Thyroid gland (tissue), 4 donors: ENCODE results near the gene GCN1. TPM values are rescaled to one million over a fixed set of nuclear protein-coding genes. Genes with fewer than 3 reads are reported as not detected.

Experiments
- DNase-seq, 2 donors: peaks; one replicate each; pipeline ENCODE4 v3.0.0-alpha.2; 2019
- H3K27ac ChIP-seq, 3 donors: fragments of 200-600 bp; sonication (generic); 1 replicate in 2 of 3; 2 replicates in 1 of 3; pipeline ENCODE4 v1.5.1; 2016 to 2019; ENCODE audit warnings: mild to moderate bottlenecking in 1 of 3, moderate library complexity in 1 of 3
- H3K27me3 ChIP-seq: fragments of 200-600 bp; sonication (generic); one replicate; pipeline ENCODE4 v1.5.1; 2019
- H3K36me3 ChIP-seq, 2 donors: fragments of 200-600 bp; sonication (generic); one replicate each; pipeline ENCODE4 v1.5.1; 2016 to 2019
- H3K4me1 ChIP-seq, 2 donors: fragments of 200-600 bp; sonication (generic); one replicate each; pipeline ENCODE4 v1.5.1; 2017 to 2019
- H3K4me3 ChIP-seq, 3 donors: fragments of 200-600 bp; sonication (generic); replicated peaks in 1 of 3; 1 replicate in 2 of 3; 2 replicates in 1 of 3; pipeline ENCODE4 v1.5.1; 2016; ENCODE audit warnings: mild to moderate bottlenecking in 1 of 3
- H3K9me3 ChIP-seq: fragments of 200-600 bp; sonication (generic); one replicate; pipeline ENCODE4 v1.5.1; 2017
- CTCF ChIP-seq, 6 experiments: fragments of 200-600 bp in 3 of 6; fragments of 450-650 bp in 3 of 6; sonication (generic) in 3 of 6; IDR thresholded peaks; one replicate each; pipeline ENCODE4 v1.5.1; 2016 to 2019; ENCODE audit warnings: antibody characterized with exemption in 6 of 6, mild to moderate bottlenecking in 2 of 6, inconsistent platforms in 1 of 6, moderate library complexity in 1 of 6
- POLR2A ChIP-seq, 2 donors: fragments of 450-650 bp; IDR thresholded peaks; one replicate each; pipeline ENCODE4 v1.6.1; 2017; ENCODE audit warnings: antibody characterized with exemption in 2 of 2, mild to moderate bottlenecking in 2 of 2, moderate library complexity in 1 of 2
- WGBS, 2 donors: methylation state at CpG; one replicate each; pipeline ENCODE4 v1.1.5; 2017; 5-methylcytosine and 5-hydroxymethylcytosine counted together
- intact Hi-C: fragments of 100-400 bp; cut with DNase I; formaldehyde crosslinking; loops from one replicate; pipeline ENCODE4 v1.15.1; 2023
- total RNA-seq, 4 donors: library from RNA; depleted of rRNA; stranded (reverse); fragments of >200 nt; gene quantifications; one replicate each; pipeline ENCODE4 v1.2.3, GENCODE V29; 2016

GCN1 gene
- total RNA-seq, 4 donors from 2014 or later: 44.6 to 111 (median 73.6) TPM

- Histone ChIP-seq H3K4me1 (peaks cover 16 to 26% of the 10 kb centered on the region in 2 donors), H3K9me3 (no peaks in the 10 kb centered on the region), H3K27me3 (no peaks in the 10 kb centered on the region), H3K27ac (peak within 1 kb of the TSS; percentile 77 to 96 (median 79)), H3K36me3 (no peaks in the 10 kb centered on the region), H3K4me3 (peak within 1 kb of the TSS; percentile 52 to 85 (median 80))
- no peak for DNase-seq
- intact Hi-C loops: no loop called here
- 0% methylated on average over 11 of the region's 50 CpGs; no CpG with 5 or more reads in 1 of the 2 donors for WGBS, 2 donors
- TF ChIP-seq POLR2A (IDR thresholded peaks at IDR 0.05) (no peak), CTCF (IDR thresholded peaks at IDR 0.05) (no peak)
These were observed 78.1 kb downstream of the GCN1 start, which contains the start of gene RAB35 for GRCh38 chr12:120116441-120116791. Gene RAB35, minus strand, starts transcription at chr12:120116753. Its CDS starts 103 bp downstream, at chr12:120116650.

- H3K27me3 ChIP-seq: no peaks in the 10 kb centered on the region
- peak overlapping the region in 1 of 3 donors; percentile 96 for H3K27ac ChIP-seq
- no peaks in the 10 kb centered on the region for H3K9me3 ChIP-seq
- peak; percentile 19 to 21 for DNase-seq
- TF ChIP-seq POLR2A (IDR thresholded peaks at IDR 0.05) (no peak), CTCF (IDR thresholded peaks at IDR 0.05) (no peak)
- H3K4me3 ChIP-seq: peak overlapping the region in 2 of 3 donors; percentile 11 to 80
- peaks cover 16 to 26% of the 10 kb centered on the region in 2 donors for H3K4me1 ChIP-seq
- no peaks in the 10 kb centered on the region for H3K36me3 ChIP-seq
- WGBS, 2 donors: 26 to 40% methylated on average over 18 to 25 of the region's 31 CpGs
- intact Hi-C loops: no loop called here
These were observed 78.6 kb downstream of the GCN1 start for GRCh38 chr12:120115692-120116440.

DNA sequence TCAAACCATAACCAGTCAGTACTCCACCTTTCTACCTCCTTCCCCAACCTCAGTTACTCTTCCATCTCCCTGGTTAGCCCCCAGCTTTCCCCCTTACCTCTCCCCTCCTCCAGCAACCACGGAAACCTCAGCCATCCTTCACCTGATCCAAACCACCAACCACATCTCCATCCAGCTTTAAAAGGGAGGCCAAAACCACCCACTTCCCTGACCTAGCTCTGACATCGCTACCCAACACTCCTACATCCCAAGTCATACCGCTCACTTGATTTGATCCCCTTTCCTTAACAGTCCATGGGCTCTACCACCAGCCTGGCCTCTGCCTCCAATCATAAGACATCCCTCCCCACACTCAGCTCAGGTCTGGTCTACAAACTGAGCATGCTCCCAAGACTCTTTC lies 79.4 kb downstream of the GCN1 start:
- H3K9me3 ChIP-seq: no peaks in the 10 kb centered on the region
- H3K4me3 ChIP-seq: no peak overlapping the region
- H3K36me3 ChIP-seq: no peaks in the 10 kb centered on the region
- 85 to 86% methylated on average over 3 of the region's 3 CpGs for WGBS, 2 donors
- intact Hi-C loops: no loop called here
- H3K27ac ChIP-seq: no peak overlapping the region
- no peaks in the 10 kb centered on the region for H3K27me3 ChIP-seq
- TF ChIP-seq POLR2A (IDR thresholded peaks at IDR 0.05): no peak
- TF ChIP-seq CTCF (IDR thresholded peaks at IDR 0.05): no peak
- DNase-seq: no peak
- peaks cover 16 to 26% of the 10 kb centered on the region in 2 donors for H3K4me1 ChIP-seq

DNA sequence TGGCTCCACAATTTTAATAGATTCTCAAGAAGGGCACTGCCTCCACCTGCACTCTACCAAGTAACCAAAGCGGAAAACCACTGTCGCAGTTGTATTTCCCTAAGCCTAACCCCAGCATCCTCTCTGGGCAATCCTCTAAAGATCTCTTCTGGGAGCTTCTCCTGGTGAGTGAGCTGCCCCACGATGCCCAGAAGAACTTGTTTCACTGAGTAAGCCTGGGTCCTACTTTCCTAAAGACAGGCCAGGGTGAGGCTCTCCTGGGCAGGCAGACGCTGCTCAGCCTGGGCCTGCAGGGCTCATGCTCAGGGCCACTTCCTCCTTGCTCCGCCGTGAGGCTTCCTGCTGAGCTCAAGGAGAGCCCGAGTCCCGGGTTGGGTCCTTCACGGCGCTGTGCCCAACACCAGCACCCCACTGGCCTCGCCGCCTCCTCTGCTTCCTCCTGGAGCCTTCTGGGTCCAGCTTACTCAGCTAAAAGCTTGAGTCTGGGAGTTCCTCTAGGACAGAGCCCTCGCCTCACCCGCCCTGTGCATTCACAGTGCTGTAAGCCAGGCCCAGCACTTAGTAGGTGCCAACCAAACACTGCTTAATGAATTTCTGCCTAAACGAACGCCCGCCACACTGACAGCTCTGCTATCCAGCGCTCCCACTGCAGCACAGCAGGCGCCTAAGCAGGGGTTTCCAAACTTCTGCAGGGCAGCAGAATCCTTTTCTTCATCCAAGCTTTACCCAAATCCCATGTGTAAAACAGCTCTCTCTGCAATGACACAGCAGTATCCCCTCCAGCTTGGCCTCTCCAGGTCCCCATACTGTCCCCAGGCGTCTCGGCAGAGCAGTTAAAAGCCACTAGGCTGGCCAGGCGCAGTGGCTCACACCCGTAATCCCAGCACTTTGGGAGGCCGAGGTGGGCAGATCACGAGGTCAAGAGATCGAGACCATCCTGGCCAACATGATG lies 83.7 kb downstream of the GCN1 start:
- TF ChIP-seq POLR2A (IDR thresholded peaks at IDR 0.05) (no peak), CTCF (IDR thresholded peaks at IDR 0.05) (no peak)
- DNase-seq: peak in 1 of 2 donors; percentile 22
- Histone ChIP-seq H3K27me3 (no peaks in the 10 kb centered on the region), H3K27ac (no peak overlapping the region), H3K4me3 (no peak overlapping the region), H3K9me3 (no peaks in the 10 kb centered on the region), H3K4me1 (peaks cover 4 to 9% of the 10 kb centered on the region in 2 donors), H3K36me3 (no peaks in the 10 kb centered on the region)
- WGBS, 2 donors: 72 to 86% methylated on average over 17 to 26 of the region's 26 CpGs
- intact Hi-C loops: no loop called here
